Kidney (tissue), 14 donors: ENCODE results near the gene PSMA3. TPM values are rescaled to one million over a fixed set of nuclear protein-coding genes. Genes with fewer than 3 reads are reported as not detected.

Source experiments
- DNase-seq, 5 donors: peaks; one replicate each; pipeline ENCODE4 v3.0.0-alpha.2; 2013 to 2020
- FAIRE-seq: peaks from 2 replicates; lab custom pipeline; 2012; peaks lifted over from hg19 to GRCh38; lab: Jason Lieb, UNC
- H3K27ac ChIP-seq, 2 donors: one replicate each; pipeline ENCODE4 v1.7.0; 2013; ENCODE audit warnings: low read depth in 2 of 2, low read length in 2 of 2, inconsistent platforms in 1 of 2
- H3K27me3 ChIP-seq: one replicate; pipeline ENCODE4 v1.7.1; 2013; ENCODE audit warnings: low read length, inconsistent platforms; ENCODE audit not compliant: control insufficient read depth, insufficient read depth
- H3K36me3 ChIP-seq, 3 donors: one replicate each; pipeline versions ENCODE4 v1.7.0 to v1.7.1; 2013; ENCODE audit warnings: low read length in 3 of 3, control low read depth in 1 of 3, inconsistent platforms in 1 of 3; ENCODE audit not compliant: insufficient read depth in 3 of 3, control insufficient read depth in 2 of 3
- H3K4me1 ChIP-seq, 3 donors: one replicate each; pipeline versions ENCODE4 v1.7.0 to v1.7.1; 2013; ENCODE audit warnings: low read length in 3 of 3, inconsistent platforms in 1 of 3, low read depth in 1 of 3; ENCODE audit not compliant: control insufficient read depth in 2 of 3, insufficient read depth in 2 of 3
- H3K4me3 ChIP-seq, 3 donors: one replicate each; pipeline versions ENCODE4 v1.7.0 to v1.8.1; 2013; ENCODE audit warnings: low read length in 3 of 3, control low read depth in 1 of 3, inconsistent platforms in 1 of 3
- H3K9ac ChIP-seq, 3 donors: one replicate each; pipeline versions ENCODE4 v1.7.0 to v1.7.1; 2013; ENCODE audit warnings: low read length in 3 of 3, control low read depth in 1 of 3, inconsistent platforms in 1 of 3
- H3K9me3 ChIP-seq, 3 donors: one replicate each; pipeline versions ENCODE4 v1.7.0 to v1.7.1; 2013; ENCODE audit warnings: low read length in 3 of 3, control low read depth in 1 of 3, inconsistent platforms in 1 of 3; ENCODE audit not compliant: control insufficient read depth in 2 of 3, insufficient read depth in 1 of 3
- intact Hi-C: fragments of 100-400 bp; cut with DNase I; formaldehyde crosslinking; loops from one replicate; pipeline ENCODE4 v1.11.1; 2022
- polyA plus RNA-seq: library from polyadenylated mRNA; stranded (reverse); fragments of 350-450 nt; fragmentation: Illumina TruSeq; extraction: RNeasy Lipid Tissue Mini Kit (QIAGEN cat#74804); gene quantifications from one replicate; pipeline ENCODE4 v1.2.3, GENCODE V29; 2014; ENCODE audit warnings: low read depth, low replicate concordance; ENCODE audit not compliant: insufficient read depth
- total RNA-seq: library from RNA; stranded (reverse); fragmentation: NEBNext Ultra II Directional; extraction: Animal tissue kit (Norgen Biotek cat#: 25700); gene quantifications from one replicate; pipeline ENCODE4 v1.2.1, GENCODE V29; 2021
- TF ChIP-seq, protein P1 (sequence below): IDR thresholded peaks from 3 replicates; pipeline ENCODE4 v1.5.1; 2012; ENCODE audit warnings: mild to moderate bottlenecking, moderate library complexity, borderline replicate concordance; ENCODE audit not compliant: insufficient read depth; ENCODE audit errors: extremely low read depth
- donor health status: control.
- donor health status: control.
- donor health status: control.
- donor health status: control.
- donor health status: control.
- donor health status: DM: yes; HTN: yes; CAD: no.
- donor health status: Normal renal cell carcinoma (clear cell type).

Gene PSMA3
- total and polyA plus RNA-seq, 2 donors from 2014 or later, result 151 to 164 TPM

DNA sequence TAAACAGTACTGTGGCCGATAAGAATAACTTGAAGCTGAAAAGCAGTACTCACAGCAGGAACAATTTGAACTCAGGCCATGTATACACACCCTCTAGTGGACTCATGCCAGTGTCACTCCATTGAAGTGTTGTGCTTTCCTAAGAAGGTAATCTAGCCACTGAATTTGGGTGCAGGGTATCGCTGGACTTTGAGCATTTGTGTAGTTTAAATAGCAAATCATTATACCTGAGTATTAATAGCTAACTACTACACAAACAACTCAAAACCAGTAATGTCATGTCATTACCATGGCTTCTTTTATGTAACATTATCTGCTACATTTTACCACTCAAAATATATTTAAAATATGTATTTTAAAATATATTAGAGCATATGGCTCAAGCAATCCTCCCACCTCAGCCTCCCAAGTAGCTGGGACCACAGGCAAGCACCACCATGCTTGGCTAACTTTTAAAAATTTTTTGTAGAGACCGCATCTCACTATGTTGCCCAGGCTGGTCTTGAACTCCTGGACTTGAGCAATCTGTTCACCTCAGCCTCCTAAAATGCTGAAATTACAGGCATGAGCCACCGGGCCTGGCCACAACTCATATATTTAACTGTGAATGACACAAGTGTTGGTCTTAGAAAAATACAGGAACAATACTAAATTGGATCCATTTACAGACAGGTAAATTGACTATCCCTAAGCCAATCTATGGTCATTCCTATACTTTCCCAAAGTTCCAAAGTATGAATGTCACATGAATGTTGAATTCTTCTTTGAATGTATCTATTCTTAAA lies 28.1 kb downstream of the PSMA3 start:
- FAIRE-seq, result peak; percentile 74
- Histone ChIP-seq H3K9ac (peak overlapping the region in 1 of 3 donors; percentile 10), H3K27me3 (no peaks in the 10 kb centered on the region), H3K4me3 (no peak overlapping the region), H3K9me3 (no peaks in the 10 kb centered on the region), H3K36me3 (peaks cover 6 to 48% (median 21%) of the 10 kb centered on the region in 3 donors), H3K4me1 (peaks cover 0 to 7% (median 7%) of the 10 kb centered on the region in 3 donors), H3K27ac (peak overlapping the region; percentile 74 to 86)
- DNase-seq, result peak in 2 of 5 donors; percentile 32 to 62
- intact Hi-C loops, result no loop called here
- TF ChIP-seq, protein P1, sequence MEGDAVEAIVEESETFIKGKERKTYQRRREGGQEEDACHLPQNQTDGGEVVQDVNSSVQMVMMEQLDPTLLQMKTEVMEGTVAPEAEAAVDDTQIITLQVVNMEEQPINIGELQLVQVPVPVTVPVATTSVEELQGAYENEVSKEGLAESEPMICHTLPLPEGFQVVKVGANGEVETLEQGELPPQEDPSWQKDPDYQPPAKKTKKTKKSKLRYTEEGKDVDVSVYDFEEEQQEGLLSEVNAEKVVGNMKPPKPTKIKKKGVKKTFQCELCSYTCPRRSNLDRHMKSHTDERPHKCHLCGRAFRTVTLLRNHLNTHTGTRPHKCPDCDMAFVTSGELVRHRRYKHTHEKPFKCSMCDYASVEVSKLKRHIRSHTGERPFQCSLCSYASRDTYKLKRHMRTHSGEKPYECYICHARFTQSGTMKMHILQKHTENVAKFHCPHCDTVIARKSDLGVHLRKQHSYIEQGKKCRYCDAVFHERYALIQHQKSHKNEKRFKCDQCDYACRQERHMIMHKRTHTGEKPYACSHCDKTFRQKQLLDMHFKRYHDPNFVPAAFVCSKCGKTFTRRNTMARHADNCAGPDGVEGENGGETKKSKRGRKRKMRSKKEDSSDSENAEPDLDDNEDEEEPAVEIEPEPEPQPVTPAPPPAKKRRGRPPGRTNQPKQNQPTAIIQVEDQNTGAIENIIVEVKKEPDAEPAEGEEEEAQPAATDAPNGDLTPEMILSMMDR, result no peak

DNA sequence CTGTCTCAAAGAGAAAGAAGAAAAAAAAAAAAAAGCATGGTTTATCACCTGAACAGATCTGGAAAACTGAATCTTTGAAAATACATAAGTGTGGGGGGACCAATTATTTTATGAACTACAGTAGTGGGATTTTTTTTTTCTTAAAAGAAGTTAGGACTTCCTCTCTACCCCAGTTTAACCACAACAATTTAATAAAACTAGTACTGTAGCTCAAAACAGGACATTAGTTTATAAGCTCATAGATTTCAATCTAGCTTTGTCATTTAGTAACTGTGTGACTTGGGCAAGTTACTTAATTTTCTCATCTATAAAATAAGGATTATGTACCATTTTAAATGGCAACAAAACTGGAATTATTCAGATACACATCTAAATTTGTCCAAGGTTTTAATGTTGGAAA lies 30.2 kb downstream of the PSMA3 start:
- TF ChIP-seq, protein P1, result no peak
- FAIRE-seq, result no peak
- intact Hi-C loops, result no loop called here
- Histone ChIP-seq H3K9me3 (no peaks in the 10 kb centered on the region), H3K27ac (no peak overlapping the region), H3K27me3 (no peaks in the 10 kb centered on the region), H3K4me1 (peaks cover 0 to 11% (median 7%) of the 10 kb centered on the region in 3 donors), H3K9ac (no peak overlapping the region), H3K4me3 (no peak overlapping the region), H3K36me3 (peaks cover 6 to 31% (median 15%) of the 10 kb centered on the region in 3 donors)
- DNase-seq, result no peak

DNA sequence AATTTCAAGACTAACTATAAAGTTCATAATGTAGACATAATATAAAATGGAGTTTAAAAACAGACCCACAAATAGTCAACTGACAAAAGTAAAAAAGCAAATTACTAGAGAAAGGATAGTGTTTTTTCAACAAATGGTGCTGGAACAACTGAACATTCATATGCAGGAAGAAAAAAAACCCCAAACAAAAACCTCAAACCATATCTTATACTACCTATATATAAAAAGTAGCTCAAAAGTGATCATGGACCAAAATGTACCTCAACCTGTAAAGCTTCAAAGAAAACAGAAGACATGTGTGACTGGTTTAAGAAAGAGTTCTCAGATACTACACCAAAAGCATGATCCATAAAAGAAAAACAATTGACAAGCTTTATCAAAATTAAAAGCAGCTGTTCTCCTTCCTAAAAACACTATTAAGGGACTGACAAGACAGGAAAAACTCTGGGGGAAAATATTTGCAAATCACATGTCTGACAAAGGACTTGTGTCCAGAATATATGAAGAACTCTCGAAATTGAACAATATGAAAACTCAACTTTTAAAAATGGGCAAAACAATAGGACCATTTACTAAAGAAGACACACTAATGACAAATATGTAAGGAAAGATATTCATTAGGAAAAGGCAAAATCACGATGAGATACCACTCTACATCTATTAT lies 31.0 kb downstream of the PSMA3 start:
- no peak overlapping the region for H3K9ac ChIP-seq

More for the DNA sequence above, 31.0 kb downstream of the PSMA3 start:
- FAIRE-seq (no peak), DNase-seq (no peak)
- Histone ChIP-seq H3K27ac (peak overlapping the region in 1 of 2 donors; percentile 18), H3K9me3 (no peaks in the 10 kb centered on the region), H3K4me3 (no peak overlapping the region), H3K4me1 (peaks cover 0 to 12% (median 7%) of the 10 kb centered on the region in 3 donors), H3K36me3 (peaks cover 2 to 25% (median 12%) of the 10 kb centered on the region in 3 donors), H3K27me3 (no peaks in the 10 kb centered on the region)
- intact Hi-C loops, result no loop called here
- TF ChIP-seq, protein P1, result no peak
